ENCODE measurements around the gene TMEM144.

TMEM144 gene

GRCh38 chr4:158302076-158302866 is 92.0 kb downstream of the TMEM144 start:
- DNase-seq, result no peak

GRCh38 chr4:158304694-158305093 is 94.4 kb downstream of the TMEM144 start:
- DNase-seq, result no peak

Data from NCI-H2171 treated with DMSO at 0.1 percent for 48 hours (cell line).